H9 (cell line): ENCODE results near the gene NEURL4. TPM values are rescaled to one million over a fixed set of nuclear protein-coding genes. Genes with fewer than 3 reads are reported as not detected.

Source experiments
- DNase-seq: peaks from one replicate; pipeline ENCODE4 v3.0.0-alpha.2; 2017
- H2AFZ ChIP-seq: one replicate; pipeline ENCODE4 v1.6.1; 2013; ENCODE audit warnings: mild to moderate bottlenecking, low read length, control low read depth, moderate library complexity
- H2AK5ac ChIP-seq: 2 replicates; pipeline ENCODE4 v1.6.1; 2013; ENCODE audit warnings: low read length, control low read depth, mixed read lengths; ENCODE audit not compliant: insufficient read length
- H2BK120ac ChIP-seq: one replicate; pipeline ENCODE4 v1.6.1; 2013; ENCODE audit warnings: low read depth, mild to moderate bottlenecking, low read length, control low read depth, inconsistent platforms; ENCODE audit not compliant: poor library complexity, severe bottlenecking
- H2BK12ac ChIP-seq: 2 replicates; pipeline ENCODE4 v1.6.1; 2013; ENCODE audit warnings: low read length, control low read depth, mixed read lengths, low read depth; ENCODE audit not compliant: insufficient read length
- H2BK15ac ChIP-seq: 2 replicates; pipeline ENCODE4 v1.6.1; 2013; ENCODE audit warnings: low read depth, low read length, control low read depth
- H2BK20ac ChIP-seq: one replicate; pipeline ENCODE4 v1.6.1; 2013; ENCODE audit warnings: low read depth, mild to moderate bottlenecking, low read length, control low read depth, inconsistent platforms; ENCODE audit not compliant: poor library complexity, severe bottlenecking
- H2BK5ac ChIP-seq: 2 replicates; pipeline ENCODE4 v1.6.1; 2013; ENCODE audit warnings: low read length, control low read depth, mixed read lengths; ENCODE audit not compliant: insufficient read length
- H3K14ac ChIP-seq: 2 replicates; pipeline ENCODE4 v1.6.1; 2013; ENCODE audit warnings: low read length, control low read depth; ENCODE audit not compliant: insufficient read depth
- H3K18ac ChIP-seq: 2 replicates; pipeline ENCODE4 v1.6.1; 2013; ENCODE audit warnings: low read depth, mild to moderate bottlenecking, mixed read lengths, low read length, control low read depth; ENCODE audit not compliant: insufficient read length
- H3K23ac ChIP-seq: 2 replicates; pipeline ENCODE4 v1.6.1; 2013; ENCODE audit warnings: low read length, control low read depth, mixed read lengths, low read depth; ENCODE audit not compliant: insufficient read length
- H3K23me2 ChIP-seq: 2 replicates; pipeline ENCODE4 v1.6.1; 2013; ENCODE audit warnings: low read depth, mild to moderate bottlenecking, mixed read lengths, low read length, control low read depth; ENCODE audit not compliant: insufficient read length, poor library complexity, severe bottlenecking
- H3K27ac ChIP-seq: 2 replicates; pipeline ENCODE4 v1.5.1; 2013; ENCODE audit warnings: low read length, control low read depth, mixed read lengths, low read depth; ENCODE audit not compliant: insufficient read length
- H3K27me3 ChIP-seq: 2 replicates; pipeline ENCODE4 v1.6.1; 2013; ENCODE audit warnings: low read length, control low read depth, inconsistent platforms; ENCODE audit not compliant: insufficient read depth
- H3K4ac ChIP-seq: 2 replicates; pipeline ENCODE4 v1.6.1; 2013; ENCODE audit warnings: low read depth, mild to moderate bottlenecking, control low read depth, inconsistent platforms, low read length, moderate library complexity
- H3K4me1 ChIP-seq: 2 replicates; pipeline ENCODE4 v1.6.1; 2013; ENCODE audit warnings: low read length, control low read depth, inconsistent platforms; ENCODE audit not compliant: insufficient read depth
- H3K4me2 ChIP-seq: 2 replicates; pipeline ENCODE4 v1.6.1; 2013; ENCODE audit warnings: low read length, control low read depth, mixed read lengths; ENCODE audit not compliant: insufficient read length, insufficient read depth
- H3K56ac ChIP-seq: 2 replicates; pipeline ENCODE4 v1.6.1; 2013; ENCODE audit warnings: low read depth, mild to moderate bottlenecking, mixed read lengths, low read length, control low read depth; ENCODE audit not compliant: insufficient read length
- H3K79me1 ChIP-seq: 2 replicates; pipeline ENCODE4 v1.6.1; 2013; ENCODE audit warnings: low read depth, mild to moderate bottlenecking, moderate library complexity, low read length, control low read depth, inconsistent platforms; ENCODE audit not compliant: insufficient read depth, poor library complexity, severe bottlenecking
- H3K79me2 ChIP-seq: 2 replicates; pipeline ENCODE4 v1.6.1; 2013; ENCODE audit warnings: low read length, control low read depth, inconsistent platforms; ENCODE audit not compliant: insufficient read depth
- H3K9ac ChIP-seq: 2 replicates; pipeline ENCODE4 v1.6.1; 2013; ENCODE audit warnings: low read length, control low read depth, mixed read lengths; ENCODE audit not compliant: insufficient read length; ENCODE audit errors: extremely low read depth
- H3K9me3 ChIP-seq: one replicate; pipeline ENCODE4 v1.6.1; 2013; ENCODE audit warnings: low read depth, low read length, inconsistent platforms; ENCODE audit not compliant: control insufficient read depth
- H3T11ph ChIP-seq: one replicate; pipeline ENCODE4 v1.6.1; 2013; ENCODE audit warnings: mild to moderate bottlenecking, low read length, control low read depth, inconsistent platforms
- H4K20me1 ChIP-seq: one replicate; pipeline ENCODE4 v1.6.1; 2013; ENCODE audit not compliant: control insufficient read depth, insufficient read length, insufficient read depth
- H4K5ac ChIP-seq: 2 replicates; pipeline ENCODE4 v1.6.1; 2013; ENCODE audit warnings: low read depth, mild to moderate bottlenecking, mixed read lengths, low read length, control low read depth; ENCODE audit not compliant: insufficient read length
- H4K8ac ChIP-seq: replicated peaks from 2 replicates; pipeline ENCODE4 v1.6.1; 2013; ENCODE audit warnings: low read length, control low read depth, mixed read lengths, low read depth; ENCODE audit not compliant: insufficient read length
- H4K91ac ChIP-seq: 2 replicates; pipeline ENCODE4 v1.6.1; 2013; ENCODE audit warnings: low read depth, mild to moderate bottlenecking, moderate library complexity, mixed read lengths, low read length, control low read depth; ENCODE audit not compliant: insufficient read length
- H3K27ac Mint-ChIP-seq, 3 experiments: 2 replicates in 2 of 3; 3 replicates in 1 of 3; pipeline ENCODE4 v1.8.0; 2020 to 2021; ENCODE audit warnings: mixed read lengths in 3 of 3, mild to moderate bottlenecking in 1 of 3, moderate library complexity in 1 of 3
- H3K27me3 Mint-ChIP-seq: 2 replicates; pipeline ENCODE4 v1.8.0; 2021; ENCODE audit warnings: low read depth, mild to moderate bottlenecking, moderate library complexity, mixed read lengths
- H3K36me3 Mint-ChIP-seq, 3 experiments: 2 replicates in 2 of 3; 3 replicates in 1 of 3; pipeline ENCODE4 v1.8.0; 2020 to 2021; ENCODE audit warnings: low read depth in 3 of 3, mixed read lengths in 3 of 3; ENCODE audit not compliant: insufficient read depth in 1 of 3
- H3K4me1 Mint-ChIP-seq, 2 experiments: 2 replicates each; pipeline ENCODE4 v1.8.0; 2020; ENCODE audit warnings: mixed read lengths in 2 of 2
- H3K4me3 Mint-ChIP-seq, 2 experiments: 2 replicates in 1 of 2; 3 replicates in 1 of 2; pipeline ENCODE4 v1.8.0; 2020 to 2021; ENCODE audit warnings: mild to moderate bottlenecking in 2 of 2, mixed read lengths in 2 of 2, moderate library complexity in 1 of 2
- H3K9me3 Mint-ChIP-seq, 2 experiments: 2 replicates in 1 of 2; 3 replicates in 1 of 2; pipeline ENCODE4 v1.8.0; 2020; ENCODE audit warnings: mild to moderate bottlenecking in 2 of 2, mixed read lengths in 2 of 2, moderate library complexity in 1 of 2
- WGBS: extraction: QIAGEN DNeasy Blood & Tissue Kit; methylation state at CpG from one replicate; pipeline ENCODE4 v1.1.7; 2013; ENCODE audit warnings: missing lambda C conversion rate, low lambda C conversion rate, mixed read lengths; ENCODE audit not compliant: insufficient read length; ENCODE audit errors: extremely low coverage; 5-methylcytosine and 5-hydroxymethylcytosine counted together
- total RNA-seq: library from RNA; stranded (reverse); gene quantifications from 2 replicates; pipeline ENCODE4 v1.2.1, GENCODE V29; 2021
- TF ChIP-seq, protein P1 (sequence below): fragments of 200-600 bp; sonication (generic); conservative IDR thresholded peaks from 3 replicates; pipeline ENCODE4 v1.8.0; 2021; ENCODE audit warnings: antibody characterized with exemption, mild to moderate bottlenecking

The NEURL4 gene
- total RNA-seq, 1 experiment from 2014 or later: 54.8 TPM

DNA sequence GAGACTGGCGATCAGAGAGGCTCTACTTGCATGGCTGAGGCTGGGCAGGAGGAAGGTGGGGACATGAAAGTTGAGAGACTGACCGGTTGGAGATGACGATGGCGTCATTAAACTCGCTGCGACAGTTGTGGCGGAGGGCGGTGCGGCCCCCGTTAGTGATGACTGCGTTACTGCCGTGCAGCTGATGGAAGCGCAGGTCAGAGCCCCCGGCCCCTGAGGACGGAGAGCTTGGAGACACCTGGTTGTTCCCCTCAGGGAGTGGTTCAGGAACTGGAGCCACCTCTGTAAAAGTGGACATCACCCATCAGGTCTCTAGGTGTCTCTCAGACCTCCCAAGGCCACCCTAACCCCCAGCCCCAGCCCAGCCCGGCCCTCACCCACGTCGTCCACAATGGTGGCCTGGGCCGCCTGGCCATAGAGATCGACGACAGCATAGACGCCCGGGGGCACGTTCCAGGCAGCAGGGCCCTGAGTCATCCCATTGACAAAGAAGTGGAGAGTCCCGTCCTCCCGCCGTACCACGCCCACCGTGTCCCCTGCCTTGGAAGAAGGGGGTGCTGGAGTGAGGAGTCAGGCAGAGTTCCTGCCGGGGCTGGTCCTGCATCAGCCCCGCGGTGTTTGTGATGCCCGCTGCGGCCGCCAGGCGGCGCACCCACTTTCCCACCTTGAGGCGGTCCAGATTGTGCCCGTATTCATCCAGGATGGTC, 5.3 kb downstream of the NEURL4 start:
- H3K9me3 ChIP-seq: no peaks in the 10 kb centered on the region
- H2AK5ac ChIP-seq: no peak overlapping the region
- no peak overlapping the region for H3K4ac ChIP-seq
- no peak overlapping the region for H2BK20ac ChIP-seq
- no peak overlapping the region for H3K27ac ChIP-seq
- H3K4me3 Mint-ChIP-seq: peak overlapping the region in 1 of 2 experiments; percentile 48; a peak in 1 of 5 replicates
- peaks cover 11% of the 10 kb centered on the region in 2 experiments for H3K4me1 Mint-ChIP-seq
- TF ChIP-seq, protein P1, sequence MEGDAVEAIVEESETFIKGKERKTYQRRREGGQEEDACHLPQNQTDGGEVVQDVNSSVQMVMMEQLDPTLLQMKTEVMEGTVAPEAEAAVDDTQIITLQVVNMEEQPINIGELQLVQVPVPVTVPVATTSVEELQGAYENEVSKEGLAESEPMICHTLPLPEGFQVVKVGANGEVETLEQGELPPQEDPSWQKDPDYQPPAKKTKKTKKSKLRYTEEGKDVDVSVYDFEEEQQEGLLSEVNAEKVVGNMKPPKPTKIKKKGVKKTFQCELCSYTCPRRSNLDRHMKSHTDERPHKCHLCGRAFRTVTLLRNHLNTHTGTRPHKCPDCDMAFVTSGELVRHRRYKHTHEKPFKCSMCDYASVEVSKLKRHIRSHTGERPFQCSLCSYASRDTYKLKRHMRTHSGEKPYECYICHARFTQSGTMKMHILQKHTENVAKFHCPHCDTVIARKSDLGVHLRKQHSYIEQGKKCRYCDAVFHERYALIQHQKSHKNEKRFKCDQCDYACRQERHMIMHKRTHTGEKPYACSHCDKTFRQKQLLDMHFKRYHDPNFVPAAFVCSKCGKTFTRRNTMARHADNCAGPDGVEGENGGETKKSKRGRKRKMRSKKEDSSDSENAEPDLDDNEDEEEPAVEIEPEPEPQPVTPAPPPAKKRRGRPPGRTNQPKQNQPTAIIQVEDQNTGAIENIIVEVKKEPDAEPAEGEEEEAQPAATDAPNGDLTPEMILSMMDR: peak; percentile 97
- H4K20me1 ChIP-seq: no peaks in the 10 kb centered on the region
- no peaks in the 10 kb centered on the region for H3K4me1 ChIP-seq
- no peak overlapping the region for H3K18ac ChIP-seq
- H2BK5ac ChIP-seq: no peak overlapping the region
- no peak overlapping the region for H2BK120ac ChIP-seq
- H3K79me1 ChIP-seq: no peaks in the 10 kb centered on the region
- H2BK15ac ChIP-seq: no peak overlapping the region
- H4K8ac ChIP-seq: no peak overlapping the region
- peak overlapping the region in 1 of 3 experiments; percentile 70; a peak in 1 of 7 replicates for H3K27ac Mint-ChIP-seq
- H3K23me2 ChIP-seq: peaks cover 5% of the 10 kb centered on the region
- H3K9ac ChIP-seq: no peak overlapping the region
- H3K79me2 ChIP-seq: peaks cover 2% of the 10 kb centered on the region; the same call in 1 of the 2 replicates
- H2BK12ac ChIP-seq: no peak overlapping the region
- H3K27me3 ChIP-seq: no peaks in the 10 kb centered on the region
- no peaks in the 10 kb centered on the region for H3K27me3 Mint-ChIP-seq
- WGBS: no CpG with 5 or more reads among the region's 39 CpGs
- no peak overlapping the region for H2AFZ ChIP-seq
- peaks cover 36 to 73% (median 68%) of the 10 kb centered on the region in 3 experiments; a peak in 6 of 7 replicates for H3K36me3 Mint-ChIP-seq
- no peaks in the 10 kb centered on the region for H3K9me3 Mint-ChIP-seq
- no peak overlapping the region for H3K4me2 ChIP-seq
- no peak overlapping the region for H4K5ac ChIP-seq
- DNase-seq: peak; percentile 90
- H3T11ph ChIP-seq: no peak overlapping the region
- no peak overlapping the region for H3K14ac ChIP-seq
- H3K23ac ChIP-seq: no peak overlapping the region
- no peak overlapping the region for H4K91ac ChIP-seq
- no peak overlapping the region for H3K56ac ChIP-seq
